BJ (cell line): ENCODE measurements around the gene PIAS4. TPM values are rescaled to one million over a fixed set of nuclear protein-coding genes. Genes with fewer than 3 reads are reported as not detected.
A peak's percentile ranks its signal among the peaks of the same experiment; 100 is the strongest.

Source experiments
- CTCF ChIA-PET: fragments of 350-600 bp; formaldehyde crosslinking; extraction: SDS; loops from one replicate; lab custom pipeline; 2021; ENCODE audit warnings: antibody characterized with exemption, inconsistent platforms; lab: Yijun Ruan, JAX
- POLR2A ChIA-PET: fragments of 300-600 bp; sonication (Branson Sonifier 250); formaldehyde crosslinking; extraction: SDS; loops from one replicate; lab custom pipeline; 2021; ENCODE audit warnings: antibody characterized with exemption; lab: Charles Lee
- DNase-seq: peaks from one replicate; pipeline ENCODE4 v3.0.0-alpha.2; 2011; ENCODE audit warnings: low read depth
- H3K27me3 ChIP-seq: 2 replicates; pipeline ENCODE4 v1.6.0; 2011; ENCODE audit warnings: low read length; ENCODE audit not compliant: control insufficient read depth, insufficient read depth
- H3K36me3 ChIP-seq: 2 replicates; pipeline ENCODE4 v1.5.1; 2011; ENCODE audit warnings: low read length; ENCODE audit not compliant: control insufficient read depth, insufficient read depth
- H3K4me3 ChIP-seq: 2 replicates; pipeline ENCODE4 v1.5.1; 2011; ENCODE audit warnings: low read depth, mild to moderate bottlenecking, control low read depth, low read length
- CTCF ChIP-seq: IDR thresholded peaks from 2 replicates; pipeline ENCODE4 v1.5.1; 2011; ENCODE audit warnings: low read depth, mild to moderate bottlenecking, control low read depth, inconsistent platforms, low read length, moderate library complexity; ENCODE audit not compliant: insufficient read depth
- polyA plus RNA-seq: library from polyadenylated mRNA; depleted of rRNA; stranded (reverse); fragments of >200 nt; gene quantifications from 2 replicates; pipeline ENCODE4 v1.2.3, GENCODE V29; 2011

The PIAS4 gene
- polyA plus RNA-seq, 1 experiment, result 18.2 TPM

DNA sequence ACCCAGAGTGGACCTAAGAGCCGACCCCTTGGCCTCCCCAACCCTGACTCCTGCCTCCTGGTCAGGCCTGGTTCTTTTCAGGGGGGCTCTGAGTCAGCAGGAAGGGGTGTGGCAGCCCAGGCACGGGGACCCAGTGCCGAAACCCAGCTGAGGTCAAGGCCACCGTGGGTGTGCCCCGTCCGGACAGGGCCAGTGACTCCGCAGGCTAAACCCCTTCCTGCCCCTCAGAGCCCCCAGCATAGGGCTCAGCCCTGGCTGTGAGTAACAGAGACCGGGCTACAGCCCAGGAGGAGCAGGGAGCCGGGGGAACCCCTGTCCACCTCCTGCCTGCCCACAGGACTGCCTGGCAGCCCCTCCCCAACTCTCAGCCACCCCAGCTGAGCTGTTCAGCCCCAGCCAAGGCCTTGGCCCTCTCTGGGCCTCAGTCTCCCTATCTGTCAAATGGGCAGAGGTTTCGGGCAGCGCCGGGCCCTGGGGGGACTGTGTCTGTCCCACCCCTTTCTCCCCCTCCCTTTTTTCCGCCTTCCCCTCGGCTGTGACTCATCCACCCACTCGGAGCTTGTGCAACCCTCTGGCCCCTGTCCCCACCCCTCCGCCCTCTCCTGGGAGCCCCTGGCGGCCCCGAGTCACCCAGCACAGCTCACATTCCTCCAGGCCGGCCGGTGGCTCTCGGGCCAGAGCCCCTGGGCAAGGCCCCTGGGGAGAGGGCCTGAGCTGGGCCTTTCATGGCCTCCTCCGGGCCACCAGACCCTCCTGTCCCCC lies 50.6 kb downstream of the PIAS4 start:
- H3K27me3 ChIP-seq, result no peaks in the 10 kb centered on the region
- H3K36me3 ChIP-seq, result peaks cover 23% of the 10 kb centered on the region
- H3K4me3 ChIP-seq, result peak overlapping the region; percentile 23
- ChIA-PET CTCF (interaction anchor here (0.7 to 1.3 kb wide), 4 partner anchors 9 to 490 kb away, joined by 3 to 6 read pairs (median 4); partner anchors contain the start of gene EEF2), POLR2A (interaction anchor here (0.6 kb wide), 1 partner anchor 70 kb away, joined by 5 read pairs; no protein-coding TSS in a partner anchor)
- peak; percentile 50 for TF ChIP-seq CTCF
- peak; percentile 47 for DNase-seq

DNA sequence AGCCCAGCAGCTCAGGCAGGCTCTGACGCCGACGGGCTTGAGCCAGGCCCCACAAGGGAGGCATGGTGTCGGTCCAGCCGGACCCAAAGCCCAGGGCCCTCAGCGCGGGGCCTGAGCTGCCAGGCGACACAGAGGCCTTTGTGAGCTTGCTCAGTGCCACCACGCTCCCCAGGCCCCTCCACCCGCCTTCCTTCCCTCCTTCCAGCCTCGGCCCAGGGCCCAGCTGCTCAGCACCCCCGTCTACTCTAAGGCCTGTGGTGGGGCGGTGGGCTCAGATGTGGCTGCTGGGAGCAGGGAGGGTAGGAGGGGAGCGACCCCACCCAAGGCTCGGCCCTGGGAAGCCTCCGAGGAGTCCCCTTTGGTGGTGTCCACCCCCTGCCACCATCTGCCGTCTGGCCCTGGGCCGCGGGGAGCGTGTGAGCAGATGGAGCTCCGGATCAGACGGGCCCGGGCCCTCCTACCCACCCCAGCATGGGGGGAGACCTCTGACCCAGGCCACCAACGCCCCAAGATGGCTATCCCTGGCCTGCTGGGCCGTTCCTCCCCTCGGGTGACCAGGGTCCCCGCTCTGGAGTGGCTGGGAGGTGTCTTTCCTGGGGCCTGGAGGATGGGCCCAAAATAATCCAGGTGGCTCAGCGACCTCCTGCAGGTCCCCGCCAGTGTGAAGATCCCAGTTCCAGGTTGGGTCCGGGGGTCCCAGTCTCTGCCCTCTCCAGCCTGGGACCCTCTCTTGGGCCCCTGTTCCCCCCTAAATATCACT lies 51.3 kb downstream of the PIAS4 start:
- H3K36me3 ChIP-seq, result peaks cover 20% of the 10 kb centered on the region
- peak overlapping the region; percentile 23 for H3K4me3 ChIP-seq
- no peak for DNase-seq
- H3K27me3 ChIP-seq, result no peaks in the 10 kb centered on the region
- ChIA-PET POLR2A (interaction anchor here (0.6 kb wide), 1 partner anchor 70 kb away, joined by 5 read pairs; no protein-coding TSS in a partner anchor), CTCF (interaction anchor here (0.7 to 1.3 kb wide), 4 partner anchors 10 to 489 kb away, joined by 3 to 6 read pairs (median 4); partner anchors contain the start of gene EEF2)
- no peak for TF ChIP-seq CTCF

- Histone ChIP-seq H3K36me3 (peaks cover 20% of the 10 kb centered on the region), H3K27me3 (no peaks in the 10 kb centered on the region), H3K4me3 (0 out of 2 replicates have a peak overlapping the region, but pooled peaks have one; percentile 4)
- no peak for DNase-seq
- TF ChIP-seq CTCF, result no peak
- ChIA-PET CTCF (no interaction called here), POLR2A (interaction anchor here (0.6 kb wide), 1 partner anchor 53 kb away, joined by 5 read pairs; no protein-coding TSS in a partner anchor)
Measured at GRCh38 chr19:4059453-4059871, 51.9 kb downstream of the PIAS4 start.

DNA sequence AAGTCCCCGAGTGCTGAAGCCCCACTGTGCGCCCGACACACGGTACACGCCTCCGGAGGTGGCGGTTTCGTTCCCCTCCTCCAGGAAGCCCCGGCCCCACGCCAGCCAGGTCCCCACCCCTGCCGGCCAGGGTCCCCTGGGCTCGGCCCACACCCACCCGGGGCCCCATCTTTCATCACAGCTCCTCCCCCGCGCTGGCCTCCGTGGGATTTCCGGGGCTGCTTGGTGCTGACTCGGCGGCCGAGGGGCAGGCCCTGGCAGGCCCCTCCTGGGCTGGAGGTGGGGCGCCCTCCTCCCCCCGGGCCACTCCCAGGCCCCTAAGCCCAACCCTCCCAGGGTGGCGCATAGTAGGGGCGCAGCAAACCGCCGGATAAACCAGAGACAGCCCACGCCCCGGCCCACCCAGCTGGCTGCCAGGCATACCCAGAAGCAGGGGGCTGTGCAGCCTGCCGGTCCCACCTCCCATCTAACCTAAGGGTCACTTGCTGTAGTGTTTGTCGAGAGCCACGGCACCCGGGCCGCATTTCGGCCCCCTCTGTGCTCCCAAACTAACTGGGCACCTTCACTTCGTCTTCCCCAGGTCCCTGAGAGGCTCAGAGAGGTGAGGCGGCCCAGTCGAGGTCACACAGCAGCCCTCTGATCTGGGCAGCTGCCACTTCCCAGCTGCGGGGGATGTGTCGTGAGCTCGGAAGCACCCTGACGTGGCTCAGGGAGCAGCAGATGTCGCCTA lies 52.5 kb downstream of the PIAS4 start:
- Histone ChIP-seq H3K4me3 (0 out of 2 replicates have a peak overlapping the region, but pooled peaks have one; percentile 4), H3K27me3 (no peaks in the 10 kb centered on the region), H3K36me3 (peaks cover 15% of the 10 kb centered on the region)
- no peak for TF ChIP-seq CTCF
- ChIA-PET CTCF (no interaction called here), POLR2A (interaction anchor here (0.6 kb wide), 1 partner anchor 53 kb away, joined by 5 read pairs; no protein-coding TSS in a partner anchor)
- DNase-seq, result no peak
